Stimulated activated CD8-positive, alpha-beta memory T cell treated with anti-CD3 and anti-CD28 coated beads, Interleukin-15, amount 100 ng/mL, for 24 hours (primary cell): ENCODE data around the gene PTPRC.

ENCODE experiments used
- DNase-seq: peaks from one replicate; pipeline ENCODE4 v3.0.0-alpha.2; 2020; ENCODE audit warnings: low read depth

Gene PTPRC

DNA sequence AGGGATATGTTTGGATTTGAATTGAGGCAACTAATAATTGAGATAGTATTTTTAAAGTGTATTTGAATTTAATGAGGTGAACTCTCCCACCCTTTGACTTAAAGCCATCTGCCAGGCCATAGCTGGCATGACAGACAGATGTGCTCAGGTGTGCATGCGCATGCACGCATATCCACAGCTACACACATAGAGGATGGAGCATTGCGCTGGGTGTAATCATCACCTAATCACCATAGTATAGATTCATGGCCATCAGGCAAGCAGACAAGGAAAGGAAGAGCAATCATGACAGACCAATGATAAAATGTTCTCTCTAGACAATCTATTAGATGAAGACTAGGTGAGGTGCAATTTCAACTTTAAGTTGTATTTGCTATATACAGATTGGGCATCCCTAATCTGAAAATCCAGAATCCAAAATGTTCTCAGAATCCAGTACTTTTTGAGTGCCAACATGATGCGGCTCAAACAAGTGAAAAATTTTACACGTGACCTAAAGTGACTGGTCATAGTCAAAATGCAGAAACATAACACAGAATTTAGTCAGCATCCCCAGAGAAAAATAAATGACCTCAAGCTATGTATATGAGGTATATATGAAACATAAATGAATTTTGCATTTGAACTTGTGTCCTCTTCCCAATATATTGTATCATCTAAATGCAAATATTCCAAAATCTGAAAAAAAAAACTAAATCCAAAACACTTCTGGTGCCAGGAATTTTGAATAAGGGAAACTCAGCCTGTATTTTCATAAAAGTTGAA, 70.1 kb downstream of the PTPRC start:
- DNase-seq = no peak

DNA sequence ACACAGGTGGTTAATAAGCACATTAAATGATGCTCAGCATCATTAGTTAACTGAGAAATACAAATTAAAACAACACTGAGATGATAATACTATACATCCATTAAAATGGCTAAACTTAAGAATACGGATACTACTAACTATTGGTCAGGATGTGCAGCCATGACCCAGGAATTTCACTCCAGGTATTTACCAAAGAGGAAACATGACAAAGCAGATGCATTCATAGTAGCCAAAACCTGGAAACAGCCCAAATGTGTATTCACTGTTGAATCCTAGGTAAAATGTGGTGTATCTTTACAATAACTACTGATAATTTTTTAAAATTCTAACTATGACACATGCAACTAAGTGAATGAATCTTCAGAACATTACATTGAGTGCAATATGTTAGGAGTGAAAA, 73.0 kb downstream of the PTPRC start:
- no peak for DNase-seq

DNA sequence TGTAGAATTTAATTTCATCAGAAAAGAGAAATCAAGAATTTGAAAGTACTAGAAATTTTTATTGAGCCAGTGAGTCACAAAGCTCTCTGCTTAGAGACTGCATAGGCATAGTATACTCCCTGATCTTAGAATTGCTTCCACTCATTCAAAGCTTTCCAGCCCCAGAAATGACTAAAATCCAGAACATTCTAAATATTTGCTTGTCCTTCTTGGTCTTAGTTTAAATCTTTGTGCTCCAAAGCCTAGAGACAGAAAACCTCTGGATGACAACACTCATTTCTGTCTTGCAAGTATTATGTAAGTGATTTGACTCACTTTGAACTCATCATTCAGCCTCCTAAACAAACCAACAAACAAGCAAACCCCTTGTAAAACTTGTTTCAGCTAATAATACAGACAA, 74.2 kb downstream of the PTPRC start:
- DNase-seq = no peak

DNA sequence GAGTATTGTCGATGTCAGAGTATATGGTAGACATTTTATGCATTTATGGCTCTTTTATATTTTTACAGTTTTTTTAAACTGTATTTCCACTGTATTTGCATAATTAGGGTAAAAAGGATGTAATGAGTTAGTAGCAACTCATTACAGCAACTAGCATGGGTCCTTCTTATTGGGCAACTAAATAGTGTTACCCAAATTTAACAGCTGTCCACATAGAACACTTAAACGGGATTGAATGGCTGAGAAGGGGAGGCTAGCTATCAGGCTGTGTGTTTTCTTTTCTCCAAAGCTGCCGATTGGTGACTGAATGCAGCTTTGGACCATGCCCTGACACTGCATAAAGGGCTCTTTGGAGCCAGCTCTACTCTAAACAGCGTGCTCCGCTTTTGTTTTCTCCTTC, 75.4 kb downstream of the PTPRC start:
- no peak for DNase-seq

DNA sequence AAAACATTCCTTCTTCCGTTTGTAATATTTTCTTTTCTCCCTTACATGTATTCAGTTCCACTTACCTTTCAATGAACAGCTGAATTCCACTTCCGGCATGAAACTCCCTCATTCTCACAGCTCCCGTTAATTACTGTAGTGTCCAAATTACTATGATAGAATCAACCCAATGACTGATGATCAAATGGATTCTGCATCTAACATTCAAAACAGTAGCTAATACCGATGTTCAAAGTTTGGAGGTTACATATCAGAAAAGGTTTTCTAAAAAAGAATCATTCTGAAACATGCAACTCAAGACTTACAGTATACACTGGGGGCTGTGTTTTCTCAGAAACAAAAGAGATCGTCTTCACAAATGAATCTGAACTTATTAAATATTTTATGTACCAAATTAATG, 77.2 kb downstream of the PTPRC start:
- DNase-seq = no peak

DNA sequence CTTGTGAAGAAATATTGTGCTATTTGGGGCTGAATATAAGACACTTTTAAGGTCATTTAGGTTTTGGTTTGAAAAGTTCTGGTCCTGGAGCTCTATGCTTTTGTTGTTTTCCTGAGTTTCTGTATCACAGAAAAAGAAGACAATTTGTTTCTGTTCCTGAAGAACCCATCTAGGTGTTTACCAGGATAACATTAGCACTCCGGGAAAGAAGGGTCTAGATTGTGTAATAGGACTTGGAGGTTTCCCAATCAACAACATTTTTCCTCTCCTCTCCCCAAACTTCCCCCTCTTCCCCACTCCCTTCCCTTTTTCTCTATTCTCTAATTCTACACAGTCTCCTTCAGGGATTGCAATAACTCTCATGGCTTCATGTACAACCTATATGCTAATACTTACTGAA, 78.7 kb downstream of the PTPRC start:
- no peak for DNase-seq

DNA sequence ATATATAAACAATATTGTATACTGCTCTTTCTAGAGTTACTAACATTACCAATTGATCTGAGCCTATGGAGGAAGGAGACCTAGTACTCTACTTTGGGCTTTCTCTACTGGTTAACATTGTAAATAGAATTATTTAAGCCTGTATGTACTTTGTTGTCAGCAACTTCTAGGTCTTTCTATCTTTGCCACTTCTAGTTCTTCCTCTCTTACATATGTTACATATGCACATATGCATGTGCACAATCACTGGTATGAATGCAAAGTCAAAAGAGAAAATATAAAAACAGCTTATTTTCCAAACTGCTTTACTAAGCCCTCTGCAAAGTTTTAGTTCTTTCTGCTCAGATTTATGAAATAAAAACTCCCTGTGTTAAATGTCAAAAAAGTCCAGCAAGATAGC, 84.3 kb downstream of the PTPRC start:
- no peak for DNase-seq

DNA sequence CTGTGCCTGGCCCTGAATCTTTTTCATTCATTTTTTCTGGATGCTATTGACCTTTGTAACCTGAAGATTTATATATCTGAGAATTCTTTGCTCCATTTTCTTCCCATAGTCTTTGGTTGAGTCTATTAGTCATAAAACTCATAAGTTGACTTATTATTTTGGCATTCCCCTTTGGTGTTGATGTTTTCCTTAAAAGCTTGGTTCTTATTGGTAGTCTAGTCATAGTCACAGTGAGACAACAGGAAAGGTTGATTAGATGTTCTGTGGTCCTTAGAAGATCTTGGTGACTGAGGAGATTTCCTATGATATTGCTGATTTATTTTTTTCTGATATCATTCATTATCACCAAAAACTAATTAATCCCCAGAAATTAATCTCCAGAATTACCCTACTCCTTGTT, 86.2 kb downstream of the PTPRC start:
- no peak for DNase-seq

DNA sequence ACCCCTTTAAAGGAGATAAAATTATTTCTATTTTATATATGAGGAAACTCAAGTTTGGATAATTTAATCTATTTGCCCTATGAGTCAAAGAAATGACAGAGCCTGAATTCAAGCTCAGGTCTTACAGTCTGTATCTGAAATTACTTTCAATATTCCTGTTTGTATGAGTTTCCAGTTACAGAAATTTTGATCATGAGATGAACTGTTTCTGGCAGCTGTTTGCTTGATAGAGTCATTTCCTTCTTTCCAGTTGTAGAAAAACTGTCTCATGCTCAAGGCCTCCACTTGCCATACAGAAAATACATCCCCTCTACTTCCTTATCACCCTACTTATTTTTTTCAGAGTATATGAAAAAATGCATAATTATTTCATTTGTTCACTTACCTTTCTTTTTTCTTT, 87.6 kb downstream of the PTPRC start:
- no peak for DNase-seq

DNA sequence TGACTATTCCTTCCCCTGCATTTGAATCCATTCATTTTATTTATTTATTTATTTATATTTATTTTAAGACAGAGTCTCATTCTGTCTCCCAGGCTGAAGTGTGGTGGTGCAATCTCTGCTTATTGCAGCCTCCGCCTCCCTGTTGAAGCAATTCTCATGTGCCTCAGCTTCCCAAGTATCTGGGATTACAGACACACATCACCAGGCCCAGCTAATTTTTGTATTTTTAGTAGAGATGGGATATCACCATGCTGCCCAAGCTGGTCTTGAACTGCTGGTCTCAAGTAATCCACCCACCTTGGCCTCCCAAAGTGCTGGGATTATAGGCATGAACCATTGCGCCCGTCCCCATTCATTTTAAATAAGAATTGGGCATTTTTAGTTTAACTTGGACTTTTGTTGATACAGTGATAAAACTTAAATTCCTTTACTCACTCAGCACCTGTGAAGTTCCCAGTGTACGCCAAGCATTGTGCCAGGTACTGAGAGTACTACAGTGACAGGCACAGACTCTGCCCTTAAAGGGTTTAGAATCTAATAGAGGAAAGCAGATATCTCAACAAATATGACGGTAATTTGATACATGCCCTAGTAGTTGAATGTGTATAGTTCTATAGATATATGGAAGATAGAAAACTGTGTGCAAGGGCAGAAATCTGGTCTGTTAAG, 90.5 kb downstream of the PTPRC start:
- no peak for DNase-seq

DNA sequence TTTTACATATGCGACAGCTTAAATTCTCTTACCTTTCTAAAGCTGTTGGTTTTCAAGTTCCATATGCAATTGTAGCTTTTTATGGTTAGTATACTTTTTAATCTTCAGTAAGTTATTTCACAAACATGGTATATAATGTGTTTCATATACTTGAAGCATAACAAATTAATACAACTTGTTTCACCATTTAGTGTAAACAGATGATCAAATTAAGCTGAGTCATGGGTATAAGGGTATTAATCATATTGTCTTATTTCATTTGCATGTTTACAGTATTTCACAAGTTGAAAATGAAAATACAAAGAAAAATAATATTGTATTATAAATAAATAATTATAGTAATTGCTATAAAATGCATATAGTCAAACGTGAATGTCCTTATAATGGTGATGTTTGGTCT, 92.1 kb downstream of the PTPRC start:
- DNase-seq = no peak

DNA sequence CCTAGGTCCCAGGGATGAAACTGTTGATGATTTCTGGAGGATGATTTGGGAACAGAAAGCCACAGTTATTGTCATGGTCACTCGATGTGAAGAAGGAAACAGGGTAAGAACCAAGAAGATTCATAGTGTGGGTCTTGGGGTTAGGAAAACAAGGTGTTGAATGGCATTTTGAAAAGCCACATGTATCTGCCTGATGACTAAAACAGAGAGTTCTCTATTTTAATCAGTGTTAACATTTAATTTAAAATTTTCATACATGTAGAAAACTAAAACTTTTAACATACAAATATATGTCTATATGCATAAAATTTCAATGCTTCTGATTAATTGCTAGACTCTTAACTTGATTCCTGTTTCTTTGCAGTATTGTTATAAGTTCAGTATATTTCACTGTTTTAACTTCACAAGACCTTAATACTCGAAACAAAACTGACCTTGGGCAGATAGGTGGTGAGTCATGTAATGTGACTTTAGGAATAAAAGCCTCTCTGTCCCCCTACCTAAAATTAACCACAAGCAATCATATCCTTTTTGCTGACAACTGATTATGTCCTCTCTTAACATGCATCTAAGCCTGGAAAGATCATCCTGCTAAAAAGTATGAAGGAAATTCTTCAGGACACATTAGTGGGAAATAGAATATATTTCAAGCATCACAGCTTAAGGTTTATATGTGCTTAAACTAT, 95.6 kb downstream of the PTPRC start:
- DNase-seq = no peak

DNA sequence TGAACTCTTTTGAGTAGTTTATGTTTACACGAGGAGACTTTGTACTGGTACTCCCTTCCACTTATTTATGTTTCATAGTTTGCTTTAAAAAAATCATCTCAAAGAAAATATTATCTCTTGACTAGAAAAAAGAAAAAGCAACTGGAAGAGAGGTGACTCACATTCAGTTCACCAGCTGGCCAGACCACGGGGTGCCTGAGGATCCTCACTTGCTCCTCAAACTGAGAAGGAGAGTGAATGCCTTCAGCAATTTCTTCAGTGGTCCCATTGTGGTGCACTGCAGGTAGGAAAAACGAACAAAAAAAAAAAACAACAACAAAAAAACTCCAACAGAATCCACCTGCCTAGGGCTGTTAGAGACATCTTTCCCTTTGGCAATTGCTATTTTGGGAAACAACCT, 102.9 kb downstream of the PTPRC start:
- DNase-seq = no peak

DNA sequence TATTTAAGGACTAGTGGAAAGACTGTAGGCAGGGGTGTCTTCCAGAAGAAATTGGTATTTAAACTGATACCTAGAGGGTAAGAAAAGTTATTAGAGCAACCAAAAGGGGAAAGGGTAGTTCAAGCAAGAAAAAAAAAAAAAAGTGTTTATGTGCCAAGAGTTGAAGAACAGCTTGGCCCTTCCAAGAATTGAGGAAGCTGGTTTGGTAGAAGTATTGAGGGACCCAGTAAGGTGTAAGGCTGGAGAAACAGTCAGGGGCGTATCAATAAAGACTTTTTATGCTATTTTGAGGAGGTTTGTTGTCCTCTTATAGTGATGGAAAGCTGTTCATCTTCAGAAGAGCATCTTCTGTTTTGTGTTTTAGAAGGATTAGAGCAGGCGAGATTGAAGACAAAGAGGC, 108.3 kb downstream of the PTPRC start:
- DNase-seq = no peak

DNA sequence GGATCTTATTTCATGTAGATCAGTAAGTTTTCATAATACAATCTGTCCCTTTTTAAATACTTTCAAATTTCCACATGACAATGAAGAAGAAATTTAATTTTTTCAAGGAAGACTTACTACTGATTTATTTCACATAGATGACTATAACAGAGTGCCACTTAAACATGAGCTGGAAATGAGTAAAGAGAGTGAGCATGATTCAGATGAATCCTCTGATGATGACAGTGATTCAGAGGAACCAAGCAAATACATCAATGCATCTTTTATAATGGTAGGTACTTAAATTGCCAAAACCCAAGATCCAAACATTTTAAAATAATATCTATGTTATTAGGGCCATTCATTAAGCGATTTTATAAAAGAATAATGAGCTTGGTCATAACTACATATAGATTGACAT, 110.4 kb downstream of the PTPRC start:
- DNase-seq = no peak

DNA sequence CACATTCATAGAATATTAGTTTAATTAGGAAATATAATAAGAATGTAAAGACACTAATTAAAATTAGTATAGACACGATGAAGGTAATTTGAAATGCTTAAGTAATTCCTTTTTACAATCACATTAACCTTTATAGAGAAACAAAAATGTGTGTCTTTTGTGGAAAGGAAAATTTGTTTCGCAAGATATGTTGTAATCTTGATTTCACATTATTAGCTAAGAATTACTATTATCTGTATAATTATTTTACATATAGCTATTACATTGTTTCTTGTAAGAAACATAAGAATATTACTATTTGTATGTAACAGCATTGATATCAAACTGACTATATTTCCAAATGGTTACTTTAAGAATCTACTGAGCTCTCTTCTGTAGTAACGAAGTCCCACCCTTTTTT, 111.2 kb downstream of the PTPRC start:
- no peak for DNase-seq

DNA sequence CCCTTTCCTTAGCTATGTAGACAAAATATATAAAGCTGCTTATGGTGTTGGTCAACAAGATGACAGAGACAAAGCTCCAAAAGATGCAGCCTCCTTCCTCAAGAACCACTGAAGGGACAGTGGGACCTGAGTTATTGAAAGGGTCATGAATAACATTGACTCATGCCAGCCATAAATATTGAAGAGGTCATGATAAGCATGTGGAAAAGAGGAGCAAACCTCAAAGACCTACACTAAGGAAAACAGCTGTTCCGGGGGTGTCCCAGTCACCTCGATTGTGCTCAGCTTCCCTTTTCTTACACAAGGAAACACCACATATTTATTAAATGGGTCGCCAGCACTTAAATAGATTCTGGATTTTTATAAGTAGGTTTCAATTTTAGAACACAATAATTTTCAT, 112.9 kb downstream of the PTPRC start:
- no peak for DNase-seq

DNA sequence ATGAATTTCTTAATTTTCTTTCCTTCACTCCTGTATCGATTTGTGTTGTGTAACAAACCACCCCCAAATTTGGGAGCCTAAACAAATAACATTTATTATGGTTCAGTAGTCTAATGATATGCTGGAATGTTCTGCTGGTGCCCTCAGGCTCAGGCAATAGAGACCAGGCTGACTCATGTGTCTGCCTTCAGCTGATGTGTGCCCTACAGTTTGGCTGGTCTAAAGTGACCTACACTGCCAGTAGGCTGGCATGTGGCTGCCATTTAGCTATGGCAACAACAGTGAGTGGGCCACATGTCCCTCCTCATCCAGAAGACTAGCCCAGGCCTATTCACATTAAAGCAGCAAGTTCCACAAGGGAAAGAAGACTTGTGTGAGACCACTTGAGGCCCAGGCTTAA, 115.8 kb downstream of the PTPRC start:
- DNase-seq = no peak

DNA sequence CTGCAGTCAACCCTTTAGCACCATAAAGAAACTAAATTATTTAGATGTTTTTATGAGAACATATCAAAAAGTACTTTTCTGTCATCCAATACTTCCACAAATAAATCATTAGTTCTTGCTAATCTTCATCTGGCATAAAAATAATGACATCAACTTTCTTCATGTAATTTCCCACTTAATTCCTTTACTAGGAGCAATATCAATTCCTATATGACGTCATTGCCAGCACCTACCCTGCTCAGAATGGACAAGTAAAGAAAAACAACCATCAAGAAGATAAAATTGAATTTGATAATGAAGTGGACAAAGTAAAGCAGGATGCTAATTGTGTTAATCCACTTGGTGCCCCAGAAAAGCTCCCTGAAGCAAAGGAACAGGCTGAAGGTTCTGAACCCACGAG, 116.9 kb downstream of the PTPRC start:
- no peak for DNase-seq

DNA sequence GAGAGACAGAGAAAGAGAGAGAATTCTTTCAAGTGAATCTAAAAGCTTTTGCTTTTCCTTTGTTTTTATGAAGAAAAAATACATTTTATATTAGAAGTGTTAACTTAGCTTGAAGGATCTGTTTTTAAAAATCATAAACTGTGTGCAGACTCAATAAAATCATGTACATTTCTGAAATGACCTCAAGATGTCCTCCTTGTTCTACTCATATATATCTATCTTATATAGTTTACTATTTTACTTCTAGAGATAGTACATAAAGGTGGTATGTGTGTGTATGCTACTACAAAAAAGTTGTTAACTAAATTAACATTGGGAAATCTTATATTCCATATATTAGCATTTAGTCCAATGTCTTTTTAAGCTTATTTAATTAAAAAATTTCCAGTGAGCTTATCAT, 117.6 kb downstream of the PTPRC start:
- no peak for DNase-seq

DNA sequence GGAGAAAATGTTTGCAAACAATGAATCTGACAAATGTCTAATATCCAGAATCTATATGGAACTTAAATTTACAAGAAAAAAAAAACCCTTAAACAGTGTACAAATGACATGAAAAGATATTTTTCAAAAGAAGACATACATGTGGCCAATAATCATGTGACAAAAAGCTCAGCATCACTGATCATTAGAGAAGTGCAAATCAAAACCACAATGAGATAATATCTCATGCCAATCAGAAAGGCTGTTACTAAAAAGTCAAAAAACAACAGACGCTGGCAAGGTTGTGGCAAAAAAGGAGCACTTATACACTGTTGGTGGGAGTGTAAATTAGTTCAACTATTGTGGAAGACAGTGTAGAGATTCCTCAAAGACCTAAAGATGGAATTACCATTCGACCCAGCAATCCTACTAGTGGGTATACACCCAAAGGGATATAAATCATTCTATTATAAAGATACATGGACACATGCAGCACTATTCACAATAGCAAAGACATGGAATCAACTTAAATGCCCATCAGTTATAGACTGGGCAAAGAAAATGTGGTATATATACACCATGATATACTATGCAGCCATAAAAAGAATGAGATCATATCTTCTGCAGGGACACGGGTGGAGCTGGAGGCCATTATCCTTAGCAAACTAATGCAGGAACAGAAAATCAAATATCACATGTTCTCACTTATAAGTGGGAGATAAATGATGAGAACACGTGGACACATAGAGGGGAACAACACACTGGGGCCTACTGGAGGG, 123.2 kb downstream of the PTPRC start:
- DNase-seq = no peak

DNA sequence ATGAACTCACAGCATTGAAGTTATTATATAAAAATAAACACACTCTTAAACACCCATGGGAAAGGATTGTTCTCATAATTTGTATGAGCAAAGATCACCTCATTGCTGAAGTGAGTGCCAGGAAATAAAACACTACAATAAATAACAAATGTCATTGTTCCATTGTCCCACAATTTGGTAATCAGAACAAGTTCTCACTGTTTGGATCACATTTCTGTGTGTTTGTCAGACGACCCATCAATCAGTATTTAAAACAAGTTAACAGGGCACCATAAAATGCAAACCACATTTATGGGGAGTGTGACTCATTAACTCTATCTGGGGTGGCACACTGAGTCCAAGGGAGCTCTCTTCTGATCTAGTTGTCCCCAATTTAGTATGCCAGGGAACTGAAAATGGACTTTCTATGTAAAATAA, 124.5 kb downstream of the PTPRC start:
- DNase-seq = no peak

DNA sequence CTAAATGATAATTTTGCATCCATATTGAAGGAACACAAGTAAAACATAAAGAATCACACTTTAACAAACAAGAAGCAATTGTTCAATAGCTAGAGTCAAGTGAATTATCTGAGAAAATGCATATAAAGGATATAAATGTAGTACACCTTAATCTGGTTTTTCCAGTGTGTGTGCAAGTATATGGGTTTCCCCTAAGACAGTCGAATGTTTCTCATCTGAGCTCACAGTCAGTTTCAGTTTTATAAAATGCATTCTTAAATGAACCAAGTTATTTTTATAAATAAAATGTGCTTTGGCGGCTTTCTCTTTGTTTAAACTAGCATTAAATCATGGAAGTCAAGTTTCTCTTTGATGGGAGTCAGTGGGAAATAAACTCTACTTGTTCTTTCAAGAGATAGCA, 125.9 kb downstream of the PTPRC start:
- no peak for DNase-seq
